Activated CD4-positive, alpha-beta T cell treated with anti-CD3 and anti-CD28 coated beads, Interleukin-2, amount 50 U/mL, for 4 hours (primary cell): ENCODE data around the gene GLT1D1.
"Not testable (repeated sequence)": the region's sequence is repeated elsewhere in the genome, so short reads cannot be mapped to it uniquely, and the experiment has no call there.

Experiments used
- DNase-seq, 2 experiments: peaks; one replicate each; pipeline ENCODE4 v3.0.0-alpha.2; 2020

GLT1D1 gene

DNA sequence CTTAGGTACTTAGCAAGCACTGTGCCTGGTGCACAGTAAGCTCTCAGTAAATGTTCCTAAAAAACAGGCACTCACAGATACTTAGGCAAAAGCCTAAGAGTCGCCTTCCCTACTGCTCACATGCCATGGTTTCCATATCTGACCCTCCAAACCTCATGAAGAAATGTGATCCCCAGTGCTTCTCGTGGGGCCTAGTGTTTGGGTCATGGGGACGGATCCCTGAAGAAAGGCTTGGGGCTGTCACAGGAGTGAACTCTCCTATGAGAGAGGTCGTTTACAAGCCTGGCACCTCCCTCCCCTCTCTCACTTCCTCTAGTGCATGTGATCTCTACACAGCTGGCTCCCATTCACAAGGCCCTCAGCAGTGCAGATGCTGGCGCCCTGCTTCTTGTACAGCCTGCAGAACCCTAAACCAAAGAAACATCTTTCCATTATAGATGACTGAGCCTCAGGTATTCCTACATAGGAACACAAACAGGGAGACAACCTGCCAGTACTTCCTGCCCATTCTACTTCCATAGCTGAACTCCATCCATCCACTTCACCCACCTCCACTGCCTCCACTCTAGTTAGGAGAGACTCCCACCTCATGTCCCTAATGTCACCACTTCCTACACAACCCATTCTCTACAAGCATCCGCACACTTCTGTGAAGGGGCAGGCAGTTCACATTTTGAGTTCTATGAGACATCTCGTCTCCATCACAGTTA is 32.4 kb upstream of the GLT1D1 start:
- DNase-seq, result no peak

DNA sequence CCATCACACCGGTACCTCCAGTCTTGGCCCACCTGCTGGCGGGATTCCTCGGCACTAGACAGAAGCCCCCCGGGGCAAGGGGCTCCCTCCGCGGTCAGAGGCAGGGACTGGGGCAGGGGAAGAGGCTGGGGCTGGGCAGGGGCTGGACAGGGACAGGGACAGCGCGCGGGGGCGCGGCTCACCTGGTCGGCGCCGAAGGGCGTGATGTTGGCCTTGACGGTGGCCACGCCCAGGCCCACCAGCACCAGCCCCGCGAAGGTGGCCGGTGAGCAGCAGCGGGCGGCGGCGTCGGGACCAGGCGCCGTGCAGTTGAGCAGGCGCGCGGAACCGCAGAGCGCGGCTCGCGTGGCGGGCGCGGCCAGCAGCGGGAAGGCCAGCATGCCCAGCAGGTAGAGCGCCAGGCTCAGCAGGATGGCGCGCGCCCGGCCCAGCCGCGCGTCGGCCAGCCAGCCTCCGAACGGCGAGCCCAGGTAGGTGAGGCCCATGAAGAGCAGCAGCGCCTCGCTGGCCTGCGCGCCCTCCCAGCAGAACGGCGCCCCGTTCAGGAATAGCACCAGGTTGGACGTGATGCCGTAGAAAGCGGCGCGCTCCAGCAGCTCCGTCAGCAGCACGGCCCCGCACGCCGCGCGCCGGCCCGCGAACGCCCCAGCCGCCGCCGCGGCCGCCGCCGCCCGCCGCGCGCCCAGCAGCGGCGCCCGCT is 29.9 kb upstream of the GLT1D1 start:
- DNase-seq, result no peak

DNA sequence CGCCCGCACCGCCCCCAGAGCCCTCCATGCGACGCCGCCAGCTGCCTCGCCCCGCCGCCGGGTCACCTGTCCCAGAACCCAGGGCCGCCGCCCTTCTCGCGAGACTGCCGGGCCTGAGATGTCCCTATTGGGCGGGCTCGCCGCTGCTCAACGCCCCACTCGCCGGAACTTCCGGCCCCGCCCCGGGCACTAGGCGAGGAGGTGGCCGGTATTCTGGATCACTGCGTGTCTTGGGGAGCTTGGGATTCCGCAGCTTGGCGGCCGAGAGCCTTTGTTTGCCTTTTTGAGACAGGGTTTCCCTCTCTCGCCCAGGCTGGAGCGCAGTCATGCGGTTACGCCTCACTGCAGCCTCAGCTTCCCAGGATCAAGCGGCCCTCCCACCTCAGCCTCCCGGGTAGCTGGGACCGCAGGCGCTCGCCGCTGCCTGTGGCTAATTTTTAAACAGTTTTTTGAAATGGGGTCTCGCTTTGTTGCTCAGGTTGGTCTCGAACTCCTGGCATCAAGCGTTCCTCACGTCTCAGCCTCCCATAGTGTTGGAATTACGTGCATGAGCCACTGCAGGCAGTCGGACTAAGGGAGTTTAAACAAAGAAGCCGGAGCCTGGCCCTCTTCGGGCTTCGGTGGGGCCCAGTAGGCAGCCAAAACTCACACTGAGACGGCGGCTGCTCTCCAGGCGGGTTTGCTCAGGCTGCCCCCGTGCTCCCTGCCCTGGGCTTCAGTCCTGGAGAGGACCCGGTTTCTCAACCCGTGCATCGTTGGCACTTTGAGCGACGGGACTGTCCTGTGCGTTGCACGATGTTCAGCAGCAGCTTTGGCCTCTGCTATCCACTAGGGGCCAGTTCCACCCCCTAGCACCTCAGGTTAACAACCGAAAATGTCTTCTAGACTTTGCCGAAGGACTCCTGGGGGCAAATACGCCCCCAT is 29.1 kb upstream of the GLT1D1 start, which contains the start of gene SLC15A4:
Gene SLC15A4, minus strand, starts transcription at position 43 of the 924 bp plus-strand sequence. Its CDS starts 15 bp downstream, at position 28.
- DNase-seq, result peak; percentile 77 to 85

DNA sequence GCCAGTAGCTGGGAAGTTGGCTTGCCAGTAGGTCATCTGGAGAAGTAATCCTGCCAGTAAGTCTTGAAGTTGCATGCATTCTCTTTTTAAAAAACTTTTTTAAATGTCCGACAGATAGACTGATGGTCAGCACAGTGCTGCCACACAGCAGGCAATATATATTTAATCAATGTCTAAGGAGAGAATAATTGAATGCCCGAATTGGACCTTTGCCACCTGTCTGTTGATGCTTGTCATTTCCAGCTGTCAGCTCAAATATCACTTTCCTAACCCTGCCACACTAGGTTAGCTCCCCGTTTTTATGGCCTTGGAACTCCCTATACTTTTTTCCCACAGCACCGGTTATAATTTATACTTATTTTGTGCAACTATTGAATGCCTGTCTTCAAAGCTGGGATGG is 27.4 kb upstream of the GLT1D1 start:
- no peak for DNase-seq

DNA sequence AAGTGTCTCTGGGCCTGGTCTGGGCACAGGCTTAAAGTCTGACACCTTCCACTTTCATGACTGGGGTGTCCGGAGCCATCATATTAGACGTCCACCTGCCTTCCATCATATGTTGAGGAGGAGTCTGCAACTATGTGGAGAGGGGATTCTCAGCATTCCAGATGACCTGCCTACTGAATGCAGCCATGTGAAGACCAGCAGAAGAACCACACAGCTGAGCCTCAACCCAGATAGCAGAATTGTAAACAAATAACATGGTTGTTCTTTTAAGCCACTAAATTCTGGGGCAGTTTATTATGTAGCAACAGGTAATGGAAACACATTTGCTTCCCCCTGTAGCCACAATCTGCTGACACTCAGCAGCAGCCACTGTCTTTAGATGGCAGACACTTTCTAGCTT is 25.6 kb upstream of the GLT1D1 start:
- no peak for DNase-seq

DNA sequence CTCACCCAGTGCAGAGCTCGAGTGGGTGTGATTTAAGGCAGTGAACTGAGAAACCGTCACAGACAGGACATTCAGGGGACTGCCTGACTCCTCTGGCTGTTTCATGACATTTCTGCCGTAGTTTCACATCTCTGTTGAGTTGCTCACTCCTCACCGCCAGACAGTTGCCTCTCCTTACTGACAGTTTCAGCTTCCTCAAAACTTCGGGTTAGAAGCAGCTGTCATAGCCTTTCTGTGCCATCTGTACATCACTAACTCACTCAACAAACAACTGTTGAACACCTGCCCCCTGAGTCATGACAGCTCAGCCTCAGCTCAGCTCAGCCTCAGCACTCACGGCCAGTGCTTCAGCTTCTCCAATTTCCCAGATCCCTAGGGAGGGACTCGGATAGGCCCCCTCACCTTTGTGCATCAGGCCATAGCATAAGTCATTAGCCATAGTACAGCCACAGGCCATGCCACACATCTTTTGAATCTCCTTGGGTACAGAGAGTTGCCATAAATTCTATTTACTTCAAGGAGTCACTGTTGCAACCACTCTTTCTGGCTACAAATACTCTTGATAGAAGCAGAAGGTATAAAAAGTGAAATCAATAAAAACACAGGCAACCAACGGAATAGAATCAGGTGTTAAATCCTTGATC is 23.3 kb upstream of the GLT1D1 start:
- no peak for DNase-seq

DNA sequence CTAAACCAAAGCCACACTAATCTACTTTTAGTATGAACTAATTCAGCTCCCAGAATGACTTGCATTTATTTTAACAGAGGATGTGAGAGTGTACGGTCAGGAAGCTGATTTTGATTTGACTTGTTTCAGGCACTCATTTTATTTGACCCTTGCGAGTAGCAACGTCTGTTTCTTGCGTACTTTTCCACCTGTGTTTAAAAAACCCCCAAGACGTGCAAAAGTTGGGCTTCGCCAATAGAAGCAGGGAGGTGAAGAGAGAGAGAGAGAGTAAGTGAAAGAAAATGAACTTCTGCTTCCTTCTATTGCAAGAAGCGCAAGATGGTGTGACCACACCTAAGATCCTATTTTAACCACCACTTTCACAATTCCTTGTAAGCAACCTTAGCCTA is 22.8 kb upstream of the GLT1D1 start:
- no peak for DNase-seq

DNA sequence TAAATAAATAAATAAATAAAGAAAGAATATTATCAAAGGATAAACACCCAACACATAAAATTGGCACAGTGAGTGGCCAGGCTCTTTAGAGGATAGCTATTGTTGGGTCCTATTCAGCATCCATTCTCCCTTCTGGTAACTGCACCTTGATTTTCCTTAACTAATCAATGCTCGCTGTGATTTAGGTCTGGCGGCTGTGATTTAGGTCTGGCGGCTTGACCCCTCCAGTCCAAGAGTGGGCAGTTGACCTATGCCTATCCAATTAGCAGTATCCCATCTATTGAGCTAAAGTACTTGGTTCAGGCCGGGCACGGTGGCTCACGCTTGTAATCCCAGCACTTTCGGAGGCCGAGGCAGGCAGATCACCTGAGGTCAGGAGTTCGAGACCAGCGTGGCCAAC is 19.9 kb upstream of the GLT1D1 start:
- no peak for DNase-seq

DNA sequence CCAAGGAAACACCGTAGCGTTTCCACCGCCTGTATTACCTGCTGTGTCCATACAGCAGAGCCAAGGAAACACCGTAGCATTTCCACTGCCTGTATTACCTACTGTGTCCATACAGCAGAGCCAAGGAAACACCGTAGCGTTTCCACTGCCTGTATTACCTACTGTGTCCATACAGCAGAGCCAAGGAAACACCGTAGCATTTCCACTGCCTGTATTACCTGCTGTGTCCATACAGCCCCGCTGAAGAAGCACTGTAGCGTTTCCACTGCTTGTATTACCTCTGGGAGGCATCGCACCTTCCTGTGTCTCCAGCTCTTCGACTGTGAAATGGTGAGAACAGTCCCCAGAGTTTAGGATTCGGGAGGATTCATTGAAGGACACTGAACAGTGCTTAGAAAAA is 13.4 kb upstream of the GLT1D1 start:
- DNase-seq, result not testable (repeated sequence)

DNA sequence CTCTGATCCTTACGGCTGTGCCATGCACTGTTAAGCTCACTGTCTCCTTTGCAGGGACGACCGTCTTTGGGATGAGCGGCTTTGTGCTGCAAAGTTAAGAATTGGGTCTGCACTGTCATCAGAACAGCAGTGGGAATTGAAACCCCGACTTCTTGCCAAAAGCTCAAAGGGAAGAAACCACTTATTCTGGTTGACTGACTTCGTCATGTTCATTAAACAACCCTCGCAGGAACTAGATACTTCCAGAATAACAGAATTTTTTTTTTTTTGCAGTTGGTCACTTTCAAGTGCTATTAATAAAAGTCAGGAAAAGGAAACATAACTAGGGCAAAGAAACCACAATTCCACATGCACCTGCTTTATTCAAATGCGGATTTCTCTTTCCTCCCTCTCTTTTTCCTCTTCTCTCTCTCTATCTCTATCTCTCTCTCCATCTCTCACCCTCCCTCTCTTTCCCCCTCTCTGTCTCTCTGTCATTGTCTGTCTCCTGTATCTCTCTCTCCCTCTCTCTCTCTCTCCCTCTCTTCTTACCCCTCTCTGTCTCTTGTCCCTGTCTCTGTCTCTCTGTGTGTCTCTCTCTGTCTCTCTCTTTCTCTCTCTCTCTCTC is 12.3 kb upstream of the GLT1D1 start:
- no peak for DNase-seq

DNA sequence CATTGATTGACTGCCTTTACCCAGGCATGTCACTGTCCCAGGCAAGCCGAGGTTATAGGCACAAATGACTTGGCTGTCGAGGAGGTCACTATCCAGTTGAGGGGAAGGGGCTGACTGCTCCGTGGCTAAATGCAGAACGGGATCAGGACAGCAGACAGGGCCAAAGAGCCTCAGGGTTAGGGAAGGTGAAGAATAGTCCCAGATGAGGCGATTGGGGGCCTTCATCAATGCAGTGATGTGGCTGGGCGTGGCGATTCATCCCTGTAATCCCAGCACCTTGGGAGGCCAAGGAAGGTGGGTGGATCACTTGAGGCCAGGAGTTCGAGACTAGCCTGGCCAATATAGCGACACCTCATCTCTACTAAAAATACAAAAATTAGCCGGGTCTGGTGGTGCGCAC is 10.7 kb upstream of the GLT1D1 start:
- DNase-seq, result no peak

DNA sequence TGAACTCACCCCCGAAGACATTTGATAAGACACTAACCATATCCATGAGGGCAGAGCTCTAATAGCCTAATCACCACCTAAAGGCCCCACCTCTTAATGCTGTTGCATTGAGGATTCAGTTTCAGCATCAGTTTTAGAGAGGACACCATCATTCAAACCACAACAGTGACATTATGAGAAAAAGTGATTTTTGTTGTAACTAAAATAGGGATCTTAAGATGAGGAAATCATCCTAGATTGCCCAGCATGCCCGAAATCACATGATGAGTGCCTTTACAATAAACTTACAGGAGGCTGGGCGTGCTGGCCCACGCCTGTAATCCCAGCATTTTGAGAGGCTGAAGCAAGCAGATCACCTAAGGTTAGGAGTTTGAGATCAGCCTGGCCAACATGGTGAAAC is 9.7 kb upstream of the GLT1D1 start:
- DNase-seq, result no peak

DNA sequence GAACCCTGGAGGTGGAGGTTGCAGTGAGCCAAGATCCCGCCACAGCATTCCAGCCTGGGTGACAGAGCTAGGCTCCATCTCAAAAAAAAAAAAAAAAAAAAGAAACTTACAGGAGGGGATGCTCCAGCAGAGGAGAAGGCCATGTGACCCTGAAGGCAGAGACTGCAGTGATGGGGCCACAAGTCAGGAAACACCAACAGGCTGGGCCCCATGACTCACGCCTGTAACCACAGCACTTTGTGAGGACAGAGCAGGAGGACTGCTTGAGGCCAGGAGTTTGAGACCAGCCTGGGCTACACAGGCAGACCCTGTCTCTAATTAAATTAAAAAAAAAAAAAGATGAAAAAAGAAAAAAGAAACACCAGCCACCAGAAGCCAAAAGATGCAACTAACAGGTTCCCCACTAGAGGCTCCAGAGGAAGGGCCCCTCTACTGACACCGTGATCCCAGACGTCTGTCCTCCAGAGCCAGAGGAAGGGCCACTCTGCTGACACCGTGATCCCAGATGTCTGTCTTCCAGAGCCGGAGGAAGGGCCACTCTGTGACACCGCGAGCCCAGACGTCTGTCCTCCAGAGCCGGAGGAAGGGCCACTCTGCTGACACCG is 9.1 kb upstream of the GLT1D1 start:
- DNase-seq, result no peak

DNA sequence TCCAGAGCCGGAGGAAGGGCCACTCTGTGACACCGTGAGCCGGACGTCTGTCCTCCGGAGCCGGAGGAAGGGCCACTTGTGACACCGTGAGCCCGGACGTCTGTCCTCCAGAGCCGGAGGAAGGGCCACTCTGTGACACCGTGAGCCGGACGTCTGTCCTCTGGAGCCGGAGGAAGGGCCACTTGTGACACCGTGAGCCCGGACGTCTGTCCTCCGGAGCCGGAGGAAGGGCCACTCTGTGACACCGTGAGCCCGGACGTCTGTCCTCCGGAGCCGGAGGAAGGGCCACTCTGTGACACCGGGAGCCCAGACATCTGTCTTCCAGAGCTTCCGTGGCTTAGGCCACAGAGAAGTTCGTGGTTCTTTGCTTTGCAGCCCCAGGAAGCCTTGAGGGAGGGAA is 6.6 kb upstream of the GLT1D1 start:
- not testable (repeated sequence) for DNase-seq

DNA sequence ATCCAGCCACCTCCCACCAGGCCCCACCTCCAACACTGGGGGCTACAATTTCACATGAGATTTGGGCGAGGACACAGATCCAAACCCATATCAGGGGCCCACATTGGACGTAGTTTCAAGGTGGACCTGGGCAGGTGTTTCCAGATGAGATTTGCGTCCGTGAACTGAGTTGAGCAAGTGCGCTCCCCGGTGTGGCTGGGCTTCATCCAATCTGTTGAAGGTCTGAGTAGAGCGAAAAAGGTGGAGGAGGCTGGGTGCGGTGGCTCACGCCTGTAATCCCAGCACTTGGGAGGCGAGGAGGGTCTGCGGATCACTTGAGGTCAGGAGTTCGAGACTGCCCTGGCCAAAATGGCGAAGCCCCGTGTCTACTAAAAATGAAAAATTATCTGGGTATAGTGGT is 4.9 kb upstream of the GLT1D1 start:
- no peak for DNase-seq

DNA sequence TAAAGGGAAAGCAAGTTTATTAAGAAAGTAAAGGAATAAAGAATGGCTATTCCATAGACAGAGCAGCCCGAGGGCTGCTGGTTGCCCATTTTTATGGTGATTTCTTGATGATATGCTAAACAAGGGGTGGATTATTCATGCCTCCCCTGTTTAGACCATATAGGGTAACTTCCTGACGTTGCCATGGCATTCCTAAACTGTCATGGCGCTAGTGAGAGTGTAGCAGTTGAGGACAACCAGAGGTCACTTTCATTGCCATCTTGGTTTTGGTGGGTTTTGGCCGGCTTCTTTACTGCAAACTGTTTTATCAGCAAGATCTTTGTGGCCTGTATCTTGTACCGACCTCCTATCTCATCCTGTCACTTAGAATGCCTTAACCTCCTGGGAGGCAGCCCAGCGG is 3.5 kb upstream of the GLT1D1 start:
- not testable (repeated sequence) for DNase-seq

DNA sequence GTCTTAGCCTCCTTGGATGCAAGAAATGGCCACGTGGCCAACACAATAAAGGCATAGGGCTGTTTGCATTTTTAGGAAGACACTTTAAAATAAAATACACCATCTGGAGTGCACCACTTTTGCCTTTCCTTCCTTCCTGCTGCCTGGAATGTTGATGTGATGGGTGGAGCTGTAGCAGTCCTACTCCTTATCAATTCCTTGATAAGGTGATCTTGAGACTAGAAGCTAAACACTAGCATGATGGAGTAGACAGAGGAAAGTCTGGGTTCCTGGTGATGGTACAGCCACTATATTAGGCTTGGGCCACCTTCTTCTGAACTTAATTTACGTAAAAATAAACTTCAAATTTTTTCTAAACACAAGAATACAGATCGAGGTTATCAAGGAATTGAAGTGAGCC is 2.9 kb upstream of the GLT1D1 start:
- DNase-seq, result no peak

DNA sequence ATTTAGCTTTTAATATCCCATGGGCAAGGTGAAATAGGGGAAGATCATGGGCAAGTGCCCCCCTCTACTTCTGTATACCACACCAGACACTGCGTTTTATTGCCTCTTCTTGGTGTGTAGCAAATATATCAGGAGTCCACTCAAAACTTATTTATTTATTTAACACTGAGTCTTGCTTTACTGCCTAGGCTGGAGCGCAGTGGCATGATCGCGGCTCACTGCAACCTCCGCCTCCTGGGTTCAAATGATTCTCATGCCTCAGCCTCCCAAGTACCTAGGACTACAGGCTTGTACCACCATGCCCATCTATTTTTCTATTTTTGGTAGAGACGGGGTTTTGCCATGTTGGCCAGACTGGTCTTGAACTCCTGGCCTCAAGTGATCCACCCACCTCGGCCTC is 1.8 kb upstream of the GLT1D1 start:
- not testable (repeated sequence) for DNase-seq

DNA sequence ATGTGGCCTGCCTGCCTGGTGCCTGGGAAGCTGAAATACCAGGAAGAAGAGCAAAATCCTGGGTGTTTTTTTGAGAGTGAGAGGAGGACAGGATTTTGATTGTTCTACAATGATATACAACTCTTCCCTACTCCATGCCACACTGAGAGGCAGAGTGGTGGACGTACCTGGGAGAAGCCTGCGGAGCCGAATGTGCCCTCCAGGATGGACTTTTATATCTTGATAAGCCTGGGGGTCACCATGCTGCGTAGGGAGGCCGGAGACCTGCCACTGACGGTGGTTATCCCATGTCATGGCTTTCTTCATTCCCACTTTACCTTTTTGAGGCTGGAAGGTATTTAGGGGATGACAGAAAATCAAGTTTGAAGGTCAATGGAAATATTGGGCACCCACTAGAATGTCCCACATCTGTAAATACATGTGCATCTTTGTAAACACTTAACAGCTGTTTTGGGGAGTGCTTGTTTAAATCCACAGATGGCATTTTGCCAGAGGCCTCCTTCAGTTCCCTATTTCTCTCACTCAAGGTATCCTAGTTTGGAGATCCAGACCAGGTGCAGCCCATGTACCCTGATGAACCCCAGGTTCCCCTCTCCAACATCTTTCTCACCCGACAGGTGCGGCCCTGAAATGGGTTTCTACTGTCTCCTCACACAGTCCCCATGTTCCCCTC is 1.1 kb upstream of the GLT1D1 start:
- DNase-seq, result no peak

DNA sequence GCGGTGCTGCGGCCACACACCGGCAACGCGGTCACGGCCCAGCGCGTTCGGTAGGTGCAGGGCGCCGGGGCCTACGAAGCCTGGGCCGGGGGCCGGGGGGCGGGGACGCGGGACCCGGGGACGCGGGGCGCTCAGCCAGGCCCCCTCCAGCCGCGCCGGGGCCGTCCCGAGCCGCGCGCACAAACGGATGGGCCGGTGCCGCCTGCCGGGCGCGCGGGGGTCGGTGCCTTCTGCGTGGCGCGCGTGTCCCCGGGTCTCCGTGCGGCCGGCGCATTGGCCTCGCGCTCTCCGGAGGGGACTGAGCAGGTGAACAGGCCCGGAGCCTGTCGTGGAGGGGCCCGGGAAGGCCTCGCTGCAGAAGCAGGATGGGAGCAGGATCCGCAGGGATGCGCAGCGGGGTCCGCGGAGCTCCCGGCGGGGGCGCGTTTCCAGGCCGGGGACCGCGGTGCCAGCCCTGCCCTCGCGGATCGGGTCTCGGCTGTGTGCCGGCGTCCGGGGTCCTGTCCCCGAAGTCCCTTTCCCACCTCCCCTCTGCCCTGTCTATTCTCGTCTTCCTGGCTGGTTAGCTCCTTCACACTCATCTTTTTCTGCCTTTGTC is 421 bp downstream of the GLT1D1 start:
- no peak for DNase-seq
